Neural progenitor cell (in vitro differentiated cells): ENCODE results near the gene COCH. TPM values are rescaled to one million over a fixed set of nuclear protein-coding genes. Genes with fewer than 3 reads are reported as not detected.
A peak's percentile ranks its signal among the peaks of the same experiment; 100 is the strongest.

Source experiments
- DNase-seq: peaks from one replicate; pipeline ENCODE4 v3.0.0-alpha.2; 2016; ENCODE audit warnings: low spot score
- H2AFZ ChIP-seq: fragments of 200-600 bp; sonication (generic); replicated peaks from 2 replicates; pipeline ENCODE4 v1.6.1; 2016; ENCODE audit warnings: antibody characterized with exemption
- H3F3A ChIP-seq: fragments of 200-600 bp; sonication (generic); 2 replicates; pipeline ENCODE4 v1.6.1; 2016; ENCODE audit warnings: antibody characterized with exemption, low read depth
- H3K27ac ChIP-seq: fragments of 200-600 bp; sonication (generic); 2 replicates; pipeline ENCODE4 v1.5.1; 2016; ENCODE audit warnings: mild to moderate bottlenecking
- H3K27me3 ChIP-seq: fragments of 200-600 bp; sonication (generic); 2 replicates; pipeline ENCODE4 v1.6.1; 2016; ENCODE audit warnings: mild to moderate bottlenecking, moderate library complexity
- H3K36me3 ChIP-seq: fragments of 200-600 bp; sonication (generic); 2 replicates; pipeline ENCODE4 v1.5.1; 2016
- H3K4me1 ChIP-seq: fragments of 200-600 bp; sonication (generic); 2 replicates; pipeline ENCODE4 v1.6.1; 2016; ENCODE audit warnings: mixed run types
- H3K4me2 ChIP-seq: fragments of 200-600 bp; sonication (generic); 2 replicates; pipeline ENCODE4 v1.6.1; 2016
- H3K4me3 ChIP-seq: fragments of 200-600 bp; sonication (generic); 2 replicates; pipeline ENCODE4 v1.5.1; 2016
- H3K79me2 ChIP-seq: fragments of 200-600 bp; sonication (generic); 2 replicates; pipeline ENCODE4 v1.6.1; 2016; ENCODE audit warnings: low read depth
- H3K9ac ChIP-seq: fragments of 200-600 bp; sonication (generic); 2 replicates; pipeline ENCODE4 v1.6.1; 2016
- H3K9me3 ChIP-seq: fragments of 200-600 bp; sonication (generic); 2 replicates; pipeline ENCODE4 v1.5.1; 2016; ENCODE audit warnings: low read depth
- H4K20me1 ChIP-seq: fragments of 200-600 bp; sonication (generic); 2 replicates; pipeline ENCODE4 v1.6.1; 2016; ENCODE audit warnings: low read depth
- H3K27ac Mint-ChIP-seq: 3 replicates; pipeline ENCODE4 v1.8.0; 2021; ENCODE audit warnings: mixed read lengths
- H3K27me3 Mint-ChIP-seq: 2 replicates; pipeline ENCODE4 v1.8.0; 2022; ENCODE audit warnings: low read depth, mild to moderate bottlenecking, inconsistent platforms, moderate library complexity, mixed read lengths; ENCODE audit not compliant: insufficient read depth
- H3K36me3 Mint-ChIP-seq: 3 replicates; pipeline ENCODE4 v1.8.0; 2021; ENCODE audit warnings: mixed read lengths
- H3K4me1 Mint-ChIP-seq: 3 replicates; pipeline ENCODE4 v1.8.0; 2021; ENCODE audit warnings: mixed read lengths
- H3K4me3 Mint-ChIP-seq: 3 replicates; pipeline ENCODE4 v1.8.0; 2021; ENCODE audit warnings: mild to moderate bottlenecking, moderate library complexity, mixed read lengths
- H3K9me3 Mint-ChIP-seq: 3 replicates; pipeline ENCODE4 v1.8.0; 2020; ENCODE audit warnings: mixed read lengths
- EZH2 ChIP-seq: fragments of 200-600 bp; sonication (generic); IDR thresholded peaks from 2 replicates; pipeline ENCODE4 v1.6.1; 2017; ENCODE audit warnings: antibody characterized with exemption, mild to moderate bottlenecking, moderate library complexity
- EZH2phosphoT487 ChIP-seq: fragments of 200-600 bp; sonication (generic); IDR thresholded peaks from 2 replicates; pipeline ENCODE4 v1.6.1; 2017; ENCODE audit warnings: antibody characterized with exemption
- total RNA-seq: library from RNA; depleted of rRNA; stranded (reverse); fragments of >200 nt; gene quantifications from 2 replicates; pipeline ENCODE4 v1.2.3, GENCODE V29; 2015; ENCODE audit warnings: low replicate concordance
- TF ChIP-seq, protein P1 (sequence below): fragments of 200-600 bp; sonication (generic); IDR thresholded peaks from 2 replicates; pipeline ENCODE4 v1.5.1; 2017; ENCODE audit warnings: antibody characterized with exemption, mild to moderate bottlenecking

The COCH gene
- total RNA-seq, 1 donor from 2014 or later, result 31.1 TPM

DNA sequence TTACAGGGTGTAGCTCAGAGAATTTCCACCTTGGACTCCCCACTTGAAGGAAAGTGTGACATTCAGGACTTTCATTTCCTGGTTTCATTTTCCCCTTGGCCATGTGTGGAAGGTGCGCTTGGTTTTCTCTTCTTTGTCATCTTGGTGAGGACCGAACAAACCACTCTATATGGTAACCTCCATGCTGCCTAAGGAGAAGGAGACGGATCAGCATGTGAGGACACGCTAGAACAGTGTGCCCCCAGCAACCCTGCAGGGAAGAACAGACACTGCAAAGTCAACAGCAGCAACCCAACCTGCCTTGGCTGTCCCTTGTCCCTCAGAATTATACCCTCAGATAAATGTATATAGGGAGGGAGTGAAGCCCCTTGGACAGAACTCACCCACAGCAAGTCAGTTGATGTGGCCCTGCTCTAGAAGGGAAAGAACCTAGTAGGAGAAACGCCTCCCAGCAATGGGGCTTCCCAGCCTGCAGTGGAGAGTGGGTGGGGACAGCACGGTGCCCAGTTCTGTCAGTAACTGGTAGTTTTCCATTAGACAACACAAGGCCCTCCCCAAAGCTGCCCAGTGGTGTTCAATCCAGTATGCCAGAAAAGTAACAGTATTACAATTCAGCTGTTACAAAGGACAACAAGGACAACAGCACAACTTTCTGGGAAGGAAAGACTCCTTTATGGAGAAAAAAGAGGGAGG lies 18.9 kb upstream of the COCH start:
- no peaks in the 10 kb centered on the region for H3K9me3 Mint-ChIP-seq
- H3F3A ChIP-seq, result no peaks in the 10 kb centered on the region
- no peak overlapping the region for H3K27ac ChIP-seq
- no peaks in the 10 kb centered on the region for H3K4me1 Mint-ChIP-seq
- no peaks in the 10 kb centered on the region for H3K9me3 ChIP-seq
- no peak overlapping the region for H3K4me3 Mint-ChIP-seq
- H2AFZ ChIP-seq, result no peak overlapping the region
- no peaks in the 10 kb centered on the region for H3K79me2 ChIP-seq
- H3K27me3 Mint-ChIP-seq, result no peaks in the 10 kb centered on the region
- no peaks in the 10 kb centered on the region for H3K4me1 ChIP-seq
- no peaks in the 10 kb centered on the region for H3K36me3 ChIP-seq
- no peaks in the 10 kb centered on the region for H3K27me3 ChIP-seq
- DNase-seq, result no peak
- H3K4me2 ChIP-seq, result no peak overlapping the region
- no peak overlapping the region for H3K4me3 ChIP-seq
- no peak overlapping the region for H3K27ac Mint-ChIP-seq
- H4K20me1 ChIP-seq, result no peaks in the 10 kb centered on the region
- no peak overlapping the region for H3K9ac ChIP-seq
- TF ChIP-seq, protein P1, sequence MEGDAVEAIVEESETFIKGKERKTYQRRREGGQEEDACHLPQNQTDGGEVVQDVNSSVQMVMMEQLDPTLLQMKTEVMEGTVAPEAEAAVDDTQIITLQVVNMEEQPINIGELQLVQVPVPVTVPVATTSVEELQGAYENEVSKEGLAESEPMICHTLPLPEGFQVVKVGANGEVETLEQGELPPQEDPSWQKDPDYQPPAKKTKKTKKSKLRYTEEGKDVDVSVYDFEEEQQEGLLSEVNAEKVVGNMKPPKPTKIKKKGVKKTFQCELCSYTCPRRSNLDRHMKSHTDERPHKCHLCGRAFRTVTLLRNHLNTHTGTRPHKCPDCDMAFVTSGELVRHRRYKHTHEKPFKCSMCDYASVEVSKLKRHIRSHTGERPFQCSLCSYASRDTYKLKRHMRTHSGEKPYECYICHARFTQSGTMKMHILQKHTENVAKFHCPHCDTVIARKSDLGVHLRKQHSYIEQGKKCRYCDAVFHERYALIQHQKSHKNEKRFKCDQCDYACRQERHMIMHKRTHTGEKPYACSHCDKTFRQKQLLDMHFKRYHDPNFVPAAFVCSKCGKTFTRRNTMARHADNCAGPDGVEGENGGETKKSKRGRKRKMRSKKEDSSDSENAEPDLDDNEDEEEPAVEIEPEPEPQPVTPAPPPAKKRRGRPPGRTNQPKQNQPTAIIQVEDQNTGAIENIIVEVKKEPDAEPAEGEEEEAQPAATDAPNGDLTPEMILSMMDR, result no peak
- TF ChIP-seq EZH2 (no peak), EZH2phosphoT487 (no peak)
- no peaks in the 10 kb centered on the region for H3K36me3 Mint-ChIP-seq

DNA sequence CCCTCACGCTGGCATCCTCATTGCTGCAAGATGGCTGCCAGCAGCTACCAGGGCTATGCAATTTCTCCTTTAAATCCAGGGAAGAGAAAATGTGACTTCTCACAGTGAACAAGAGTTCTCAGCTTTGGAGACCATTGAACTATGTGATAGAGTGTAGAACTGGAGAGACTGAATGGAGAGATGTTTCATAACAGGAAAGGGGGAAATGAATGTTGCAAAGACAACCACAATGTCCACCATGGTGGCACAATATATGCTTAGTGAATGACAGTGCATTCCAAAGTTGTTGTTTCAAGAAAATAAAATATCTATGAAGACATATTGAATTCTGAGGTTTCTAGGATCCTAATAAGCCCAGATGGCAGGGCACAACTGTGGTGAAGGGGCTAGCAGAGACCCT lies 13.2 kb upstream of the COCH start:
- Mint-ChIP-seq H3K36me3 (no peaks in the 10 kb centered on the region), H3K27me3 (no peaks in the 10 kb centered on the region), H3K4me3 (no peak overlapping the region), H3K4me1 (no peaks in the 10 kb centered on the region), H3K27ac (peak overlapping the region; percentile 31), H3K9me3 (no peaks in the 10 kb centered on the region)
- H3F3A ChIP-seq, result no peaks in the 10 kb centered on the region
- H3K9me3 ChIP-seq, result no peaks in the 10 kb centered on the region
- H3K9ac ChIP-seq, result no peak overlapping the region
- H3K79me2 ChIP-seq, result no peaks in the 10 kb centered on the region
- H3K36me3 ChIP-seq, result no peaks in the 10 kb centered on the region
- no peaks in the 10 kb centered on the region for H3K27me3 ChIP-seq
- no peaks in the 10 kb centered on the region for H3K4me1 ChIP-seq
- TF ChIP-seq EZH2 (no peak), EZH2phosphoT487 (no peak)
- TF ChIP-seq, protein P1, result no peak
- no peak overlapping the region for H2AFZ ChIP-seq
- H3K4me2 ChIP-seq, result no peak overlapping the region
- H4K20me1 ChIP-seq, result no peaks in the 10 kb centered on the region
- H3K27ac ChIP-seq, result no peak overlapping the region
- H3K4me3 ChIP-seq, result no peak overlapping the region
- no peak for DNase-seq

DNA sequence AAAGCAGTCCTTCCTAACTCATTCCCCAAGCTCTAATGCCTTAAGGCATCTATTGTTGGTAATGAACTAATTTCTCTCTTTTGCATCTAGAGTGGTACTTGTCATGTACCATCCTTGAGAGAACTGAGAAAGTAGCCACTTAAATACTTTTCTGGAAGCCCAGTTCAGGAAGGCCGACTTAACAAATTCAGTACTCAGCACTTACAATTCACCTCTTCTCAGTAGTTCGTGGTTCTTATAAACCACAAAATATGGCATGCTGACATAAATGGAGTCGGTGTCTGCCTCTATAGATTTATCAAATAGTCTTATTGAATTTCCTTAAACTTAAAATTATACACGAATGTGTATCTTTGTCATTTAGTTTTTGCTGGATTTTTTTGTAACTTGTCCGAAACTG lies 9.4 kb upstream of the COCH start:
- TF ChIP-seq, protein P1, result no peak
- TF ChIP-seq EZH2, result no peak
- TF ChIP-seq EZH2phosphoT487, result no peak
- no peak for DNase-seq
- no peak overlapping the region for H3K4me3 Mint-ChIP-seq
- Histone ChIP-seq H3K36me3 (no peaks in the 10 kb centered on the region), H3K9ac (no peak overlapping the region), H4K20me1 (no peaks in the 10 kb centered on the region), H2AFZ (no peak overlapping the region), H3K4me2 (no peak overlapping the region), H3K4me3 (no peak overlapping the region), H3K9me3 (no peaks in the 10 kb centered on the region), H3K27me3 (no peaks in the 10 kb centered on the region), H3K79me2 (no peaks in the 10 kb centered on the region), H3K4me1 (no peaks in the 10 kb centered on the region), H3K27ac (no peak overlapping the region), H3F3A (no peaks in the 10 kb centered on the region)
- H3K27ac Mint-ChIP-seq, result no peak overlapping the region
- no peaks in the 10 kb centered on the region for H3K36me3 Mint-ChIP-seq
- no peaks in the 10 kb centered on the region for H3K9me3 Mint-ChIP-seq
- no peaks in the 10 kb centered on the region for H3K27me3 Mint-ChIP-seq
- H3K4me1 Mint-ChIP-seq, result no peaks in the 10 kb centered on the region
